Spleen (tissue), 11 donors: ENCODE results near the gene PPTC7. TPM values are rescaled to one million over a fixed set of nuclear protein-coding genes. Genes with fewer than 3 reads are reported as not detected.
"Not testable (repeated sequence)": the region's sequence is repeated elsewhere in the genome, so short reads cannot be mapped to it uniquely, and the experiment has no call there.

ENCODE experiments used
- DNase-seq: peaks from one replicate; pipeline ENCODE4 v3.0.0-alpha.2; 2020
- H3K27ac ChIP-seq, 8 donors: fragments of 200-600 bp; sonication (generic) in 7 of 8; 1 replicate in 4 of 8; 2 replicates in 4 of 8; pipeline versions ENCODE4 v1.5.0 to v1.8.0; 2016 to 2021; ENCODE audit warnings: inconsistent platforms in 4 of 8, mild to moderate bottlenecking in 4 of 8, moderate library complexity in 1 of 8
- H3K27me3 ChIP-seq, 7 donors: fragments of 200-600 bp; sonication (generic) in 6 of 7; replicated peaks in 1 of 7; 1 replicate in 4 of 7; 2 replicates in 3 of 7; pipeline versions ENCODE4 v1.5.0 to v1.8.0; 2016 to 2021; ENCODE audit warnings: inconsistent platforms in 3 of 7, mild to moderate bottlenecking in 1 of 7
- H3K36me3 ChIP-seq, 6 donors: fragments of 200-600 bp; sonication (generic) in 5 of 6; 1 replicate in 4 of 6; 2 replicates in 2 of 6; pipeline versions ENCODE4 v1.5.0 to v1.8.0; 2016 to 2021; ENCODE audit warnings: inconsistent platforms in 2 of 6
- H3K4me1 ChIP-seq, 6 donors: fragments of 200-600 bp; sonication (generic) in 5 of 6; 1 replicate in 3 of 6; 2 replicates in 3 of 6; pipeline versions ENCODE4 v1.5.0 to v1.8.0; 2016 to 2021; ENCODE audit warnings: inconsistent platforms in 3 of 6
- H3K4me3 ChIP-seq, 8 donors: fragments of 200-600 bp; sonication (generic) in 7 of 8; 1 replicate in 4 of 8; 2 replicates in 4 of 8; pipeline versions ENCODE4 v1.5.0 to v1.8.0; 2016 to 2021; ENCODE audit warnings: inconsistent platforms in 4 of 8, mild to moderate bottlenecking in 4 of 8, moderate library complexity in 2 of 8
- H3K9me3 ChIP-seq, 8 donors: fragments of 200-600 bp; sonication (generic) in 7 of 8; 1 replicate in 4 of 8; 2 replicates in 4 of 8; pipeline versions ENCODE4 v1.5.0 to v1.8.0; 2016 to 2021; ENCODE audit warnings: inconsistent platforms in 4 of 8
- POLR2A ChIP-seq, 3 donors: fragments of 450-650 bp; IDR thresholded peaks; one replicate each; pipeline ENCODE4 v1.5.1; 2017; ENCODE audit warnings: antibody characterized with exemption in 3 of 3, mild to moderate bottlenecking in 1 of 3
- POLR2AphosphoS5 ChIP-seq, 3 donors: sonication (generic); formaldehyde crosslinking; IDR thresholded peaks; one replicate each; pipeline ENCODE4 v1.5.1; 2017; ENCODE audit warnings: antibody characterized with exemption in 3 of 3
- WGBS, 5 donors: extraction: QIAGEN DNeasy Blood & Tissue Kit in 3 of 5; methylation state at CpG; one replicate each; pipeline versions ENCODE4 v1.1.5 to v1.1.7; 2013 to 2018; 5-methylcytosine and 5-hydroxymethylcytosine counted together
- intact Hi-C: fragments of 100-400 bp; cut with DNase I; formaldehyde crosslinking; loops from one replicate; pipeline ENCODE4 v1.15.0; 2023; ENCODE audit warnings: low total_unique reads
- polyA plus RNA-seq, 3 donors: library from polyadenylated mRNA; stranded (reverse); fragments of 200-250 nt; gene quantifications; one replicate each; pipeline ENCODE4 v1.2.1, GENCODE V29; 2013
- total RNA-seq, 7 donors: library from RNA; depleted of rRNA in 3 of 7; stranded (reverse); fragments of >200 nt in 3 of 7; fragmentation: NEBNext Ultra II Directional in 4 of 7; extraction: Animal tissue kit (Norgen Biotek cat#: 25700) in 4 of 7; gene quantifications; one replicate each; pipeline versions ENCODE4 v1.1.0 to v1.2.1, GENCODE V29; 2016 to 2021
- TF ChIP-seq, protein P1 (sequence below), 11 experiments: fragments of 200-600 bp in 7 of 11; fragments of 450-650 bp in 4 of 11; sonication (generic) in 4 of 11; IDR thresholded peaks in 8 of 11; conservative IDR thresholded peaks in 3 of 11; 1 replicate in 7 of 11; 2 replicates in 4 of 11; pipeline versions ENCODE4 v1.4.0 to v1.8.0; 2016 to 2021; ENCODE audit warnings: antibody characterized with exemption in 11 of 11, inconsistent platforms in 4 of 11, mild to moderate bottlenecking in 1 of 11
- donor health status: healthy with polysubstance abuse.
- donor health status: DM: no; HTN: no; CAD: no; lungs with moderate emphysema.
- donor health status: DM: no; HTN: no; CAD: no.
- donor health status: Bipolar disorder and iron deficiency.
- donor health status: healthy.
- donor health status: DM: no; HTN: no; CAD: no.
- donor health status: DM: yes; HTN: yes; CAD: no.

PPTC7 gene
- total and polyA plus RNA-seq, 10 donors, result 7.5 to 27.3 (median 23.5) TPM

DNA sequence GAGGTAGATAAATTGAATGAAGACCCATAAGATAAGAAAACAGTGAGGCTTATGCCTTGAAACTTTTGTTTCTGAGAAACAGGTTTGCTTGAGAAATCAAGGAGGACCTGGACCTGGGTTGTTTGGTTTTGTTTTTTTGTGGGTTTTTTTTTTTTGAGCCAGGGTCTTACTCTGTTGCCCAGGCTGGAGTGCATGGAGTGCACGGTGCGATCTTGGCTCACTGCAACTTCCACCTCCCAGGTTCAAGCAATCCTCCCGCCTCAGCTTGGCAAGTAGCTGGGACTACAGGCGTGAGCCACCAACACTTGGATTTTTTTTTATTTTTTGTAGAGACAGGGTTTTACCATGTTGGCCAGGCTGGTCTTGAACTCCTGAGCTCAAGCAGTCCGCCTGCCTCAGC lies 9.0 kb upstream of the PPTC7 start:
- peaks cover 0 to 49% (median 25%) of the 10 kb centered on the region in 6 donors for H3K4me1 ChIP-seq
- 92 to 95% (median 93%) methylated on average over 5 of the region's 5 CpGs for WGBS, 5 donors
- no peak for DNase-seq
- no peak overlapping the region for H3K4me3 ChIP-seq
- H3K9me3 ChIP-seq, result no peaks in the 10 kb centered on the region
- TF ChIP-seq POLR2AphosphoS5 (IDR thresholded peaks at IDR 0.05), result no peak
- no peak for TF ChIP-seq POLR2A (IDR thresholded peaks at IDR 0.05)
- TF ChIP-seq, protein P1, sequence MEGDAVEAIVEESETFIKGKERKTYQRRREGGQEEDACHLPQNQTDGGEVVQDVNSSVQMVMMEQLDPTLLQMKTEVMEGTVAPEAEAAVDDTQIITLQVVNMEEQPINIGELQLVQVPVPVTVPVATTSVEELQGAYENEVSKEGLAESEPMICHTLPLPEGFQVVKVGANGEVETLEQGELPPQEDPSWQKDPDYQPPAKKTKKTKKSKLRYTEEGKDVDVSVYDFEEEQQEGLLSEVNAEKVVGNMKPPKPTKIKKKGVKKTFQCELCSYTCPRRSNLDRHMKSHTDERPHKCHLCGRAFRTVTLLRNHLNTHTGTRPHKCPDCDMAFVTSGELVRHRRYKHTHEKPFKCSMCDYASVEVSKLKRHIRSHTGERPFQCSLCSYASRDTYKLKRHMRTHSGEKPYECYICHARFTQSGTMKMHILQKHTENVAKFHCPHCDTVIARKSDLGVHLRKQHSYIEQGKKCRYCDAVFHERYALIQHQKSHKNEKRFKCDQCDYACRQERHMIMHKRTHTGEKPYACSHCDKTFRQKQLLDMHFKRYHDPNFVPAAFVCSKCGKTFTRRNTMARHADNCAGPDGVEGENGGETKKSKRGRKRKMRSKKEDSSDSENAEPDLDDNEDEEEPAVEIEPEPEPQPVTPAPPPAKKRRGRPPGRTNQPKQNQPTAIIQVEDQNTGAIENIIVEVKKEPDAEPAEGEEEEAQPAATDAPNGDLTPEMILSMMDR (IDR thresholded peaks at IDR 0.05 in 8 of 11, conservative IDR thresholded peaks at IDR 0.05 in 3 of 11), result no peak
- no peaks in the 10 kb centered on the region for H3K27me3 ChIP-seq
- peak overlapping the region in 6 of 8 donors; percentile 79 to 90 (median 84) for H3K27ac ChIP-seq
- intact Hi-C loops, result no loop called here
- H3K36me3 ChIP-seq, result no peaks in the 10 kb centered on the region

DNA sequence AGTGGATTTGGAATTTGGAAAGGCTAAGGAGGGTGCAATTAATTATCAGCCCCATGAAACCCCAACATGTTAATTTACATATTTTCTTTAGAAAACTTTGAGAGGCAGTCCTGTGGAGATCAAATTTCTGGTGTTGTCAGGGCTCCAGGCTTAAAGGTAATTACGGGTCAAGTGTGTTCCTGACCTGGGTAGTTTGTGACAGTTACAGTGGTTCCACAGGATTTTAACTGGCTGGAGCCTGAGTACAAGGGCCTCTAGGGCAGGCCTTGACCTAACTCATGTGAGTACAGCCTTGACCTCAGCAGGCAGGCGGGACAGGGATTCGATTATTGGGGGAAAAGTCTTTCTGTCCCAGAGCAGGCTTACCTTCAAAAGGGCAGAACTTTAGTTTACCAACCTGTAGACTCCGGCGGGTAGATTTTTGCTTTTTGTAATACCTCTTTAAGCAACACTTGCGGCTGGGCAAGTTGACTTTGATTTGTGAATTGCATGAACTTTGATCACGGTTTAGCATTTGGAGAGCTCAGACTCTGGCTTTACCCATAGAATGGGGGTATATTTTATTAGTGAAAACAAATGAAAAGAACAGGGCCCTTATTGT lies 8.4 kb upstream of the PPTC7 start:
- Histone ChIP-seq H3K4me3 (peak overlapping the region in 1 of 8 donors; percentile 56), H3K36me3 (no peaks in the 10 kb centered on the region), H3K4me1 (peaks cover 0 to 49% (median 25%) of the 10 kb centered on the region in 6 donors), H3K9me3 (no peaks in the 10 kb centered on the region), H3K27ac (peak overlapping the region; percentile 43 to 90 (median 84)), H3K27me3 (no peaks in the 10 kb centered on the region)
- 76 to 82% (median 80%) methylated on average over 7 of the region's 7 CpGs for WGBS, 5 donors
- intact Hi-C loops, result no loop called here
- no peak for DNase-seq
- no peak for TF ChIP-seq POLR2AphosphoS5 (IDR thresholded peaks at IDR 0.05)
- TF ChIP-seq POLR2A (IDR thresholded peaks at IDR 0.05), result no peak
- TF ChIP-seq, protein P1 (IDR thresholded peaks at IDR 0.05 in 8 of 11, conservative IDR thresholded peaks at IDR 0.05 in 3 of 11), result no peak

DNA sequence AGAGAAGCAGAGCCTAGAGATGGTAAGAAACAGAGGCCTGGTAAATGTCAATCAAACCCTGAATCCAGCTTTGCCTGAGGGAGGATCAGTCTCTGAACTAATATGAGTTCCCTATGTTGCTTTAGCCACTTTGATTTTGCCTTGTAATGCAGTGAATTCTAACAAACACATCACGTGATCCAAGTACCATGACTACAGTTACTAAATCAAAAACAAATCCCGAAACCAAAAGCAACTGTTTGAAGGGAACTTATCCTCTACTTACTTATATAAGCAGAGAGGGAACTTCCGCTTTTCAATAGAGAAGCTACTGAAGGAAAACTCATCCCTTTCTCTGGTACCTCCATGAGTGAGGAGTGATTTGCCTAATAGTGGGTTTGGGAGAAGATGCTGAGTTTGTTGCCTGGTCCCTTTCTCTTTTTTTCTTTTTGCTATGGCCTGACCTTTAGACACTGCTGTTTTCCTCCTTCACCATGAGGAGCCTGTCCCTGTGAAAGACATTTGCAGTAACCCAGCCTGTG lies 7.7 kb upstream of the PPTC7 start:
- H3K27ac ChIP-seq, result peak overlapping the region; percentile 43 to 90 (median 84)
- TF ChIP-seq POLR2AphosphoS5 (IDR thresholded peaks at IDR 0.05) (no peak), POLR2A (IDR thresholded peaks at IDR 0.05) (no peak)
- TF ChIP-seq, protein P1 (IDR thresholded peaks at IDR 0.05 in 8 of 11, conservative IDR thresholded peaks at IDR 0.05 in 3 of 11), result no peak
- 12 to 33% (median 24%) methylated on average over 3 of the region's 3 CpGs for WGBS, 5 donors
- H3K9me3 ChIP-seq, result no peaks in the 10 kb centered on the region
- H3K4me1 ChIP-seq, result peaks cover 0 to 53% (median 25%) of the 10 kb centered on the region in 6 donors
- intact Hi-C loops, result no loop called here
- peak overlapping the region in 1 of 8 donors; percentile 56 for H3K4me3 ChIP-seq
- no peaks in the 10 kb centered on the region for H3K36me3 ChIP-seq
- no peaks in the 10 kb centered on the region for H3K27me3 ChIP-seq
- no peak for DNase-seq

DNA sequence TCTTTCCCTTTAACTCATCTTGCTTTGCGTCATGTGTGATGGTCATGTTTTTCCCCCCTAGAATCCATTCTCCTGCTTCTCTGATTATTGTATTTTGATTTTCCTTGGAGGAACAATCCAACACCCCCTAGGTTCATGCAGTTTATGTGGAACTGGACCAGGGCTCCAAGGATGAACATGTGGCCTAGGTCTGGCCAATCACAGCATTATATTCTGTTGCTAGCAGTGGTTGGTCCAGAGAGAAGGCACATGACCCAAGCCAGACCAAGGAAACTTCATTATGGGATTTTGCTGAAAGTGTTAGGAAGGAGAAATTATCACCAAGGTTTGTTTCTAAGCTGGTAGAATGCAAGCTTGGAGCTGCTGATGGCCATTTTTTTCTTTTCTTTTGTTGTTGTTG lies 6.9 kb upstream of the PPTC7 start:
- intact Hi-C loops, result no loop called here
- peak overlapping the region in 1 of 8 donors; percentile 56 for H3K4me3 ChIP-seq
- H3K4me1 ChIP-seq, result peaks cover 6 to 62% (median 33%) of the 10 kb centered on the region in 6 donors
- 85 to 100% (median 96%) methylated on average over 1 of the region's 1 CpG for WGBS, 5 donors
- TF ChIP-seq POLR2AphosphoS5 (IDR thresholded peaks at IDR 0.05) (no peak), POLR2A (IDR thresholded peaks at IDR 0.05) (no peak)
- TF ChIP-seq, protein P1 (IDR thresholded peaks at IDR 0.05 in 8 of 11, conservative IDR thresholded peaks at IDR 0.05 in 3 of 11), result no peak
- H3K9me3 ChIP-seq, result no peaks in the 10 kb centered on the region
- no peaks in the 10 kb centered on the region for H3K36me3 ChIP-seq
- H3K27ac ChIP-seq, result peak overlapping the region; percentile 43 to 90 (median 84)
- DNase-seq, result no peak
- no peaks in the 10 kb centered on the region for H3K27me3 ChIP-seq

DNA sequence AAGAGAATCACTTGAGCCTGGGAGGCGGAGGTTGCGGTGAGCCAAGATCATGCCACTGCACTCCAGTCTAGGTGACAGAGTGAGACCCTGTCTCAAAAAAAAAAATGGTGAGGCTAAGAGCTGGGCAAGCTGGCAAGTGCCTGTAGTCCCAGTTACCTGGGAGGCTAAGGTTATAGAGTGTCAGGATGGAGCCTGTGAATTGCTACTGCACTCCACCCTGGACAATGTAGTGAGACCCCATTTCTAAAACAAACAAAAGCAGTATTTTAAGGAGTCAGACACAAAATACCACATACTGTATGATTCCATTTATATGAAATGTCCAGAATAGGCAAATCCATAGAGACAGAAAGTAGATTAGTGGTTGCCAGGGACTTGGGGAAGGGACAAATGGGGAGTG lies 4.0 kb upstream of the PPTC7 start:
- intact Hi-C loops, H3K27ac ChIP-seq, H3K27me3 ChIP-seq, DNase-seq, H3K9me3 ChIP-seq, H3K36me3 ChIP-seq, H3K4me3 ChIP-seq: not testable (repeated sequence)
- 96 to 100% (median 99%) methylated on average over 2 of the region's 2 CpGs for WGBS, 5 donors
- peaks cover 21 to 77% (median 50%) of the 10 kb centered on the region in 6 donors for H3K4me1 ChIP-seq
